Measurements from ENCODE around the gene NEU2. TPM values are rescaled to one million over a fixed set of nuclear protein-coding genes. Genes with fewer than 3 reads are reported as not detected.

The NEU2 gene
- total RNA-seq, 4 donors from 2014 or later = not detected

DNA sequence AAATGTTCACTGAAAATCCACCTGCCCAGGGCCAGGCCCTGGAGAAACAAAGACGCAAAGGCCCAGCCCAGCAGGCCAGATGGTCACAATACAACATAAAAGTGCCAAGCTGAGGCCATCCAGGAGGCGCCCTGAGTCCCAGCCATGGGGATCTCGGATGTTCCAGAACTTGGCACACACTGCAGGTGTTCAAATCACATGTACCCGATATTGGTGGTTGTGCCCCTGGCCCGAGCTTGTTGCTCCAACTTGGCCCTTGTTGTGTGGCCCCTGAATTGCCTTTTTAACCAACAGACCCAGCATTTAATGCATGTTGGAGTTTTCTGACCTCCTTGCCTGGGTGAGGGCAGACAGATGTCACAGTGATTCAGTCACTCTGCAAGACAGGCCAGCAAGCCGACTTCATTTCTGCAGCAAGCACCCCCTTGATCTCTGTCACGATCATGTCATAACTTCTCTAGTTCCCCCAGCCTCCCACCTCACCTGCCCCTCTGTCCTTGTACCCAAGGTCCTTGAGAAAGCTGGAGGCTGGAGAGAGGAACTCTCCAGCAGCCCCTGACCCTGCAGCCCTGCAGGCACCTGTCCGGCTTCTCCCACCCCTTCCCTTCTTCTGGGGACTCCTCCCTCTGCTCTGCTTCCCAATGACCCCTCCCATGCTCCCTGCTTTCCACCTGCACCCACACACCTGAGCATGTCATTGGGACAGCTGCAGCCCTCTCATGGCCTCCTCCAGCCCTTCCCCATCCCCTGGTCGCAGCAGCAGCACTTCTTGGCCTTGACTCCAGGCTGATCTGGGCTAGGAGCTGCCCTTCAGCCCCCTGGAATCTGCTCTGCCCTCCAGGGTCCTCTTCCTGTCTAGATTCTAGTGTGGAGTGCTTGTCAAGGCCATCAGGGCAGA lies 28.6 kb upstream of the NEU2 start:
- ATAC-seq (ENCODE audit: low FRiP score) = no peak
- no peak for DNase-seq (ENCODE audit: low spot score)
- TF ChIP-seq, protein P1, sequence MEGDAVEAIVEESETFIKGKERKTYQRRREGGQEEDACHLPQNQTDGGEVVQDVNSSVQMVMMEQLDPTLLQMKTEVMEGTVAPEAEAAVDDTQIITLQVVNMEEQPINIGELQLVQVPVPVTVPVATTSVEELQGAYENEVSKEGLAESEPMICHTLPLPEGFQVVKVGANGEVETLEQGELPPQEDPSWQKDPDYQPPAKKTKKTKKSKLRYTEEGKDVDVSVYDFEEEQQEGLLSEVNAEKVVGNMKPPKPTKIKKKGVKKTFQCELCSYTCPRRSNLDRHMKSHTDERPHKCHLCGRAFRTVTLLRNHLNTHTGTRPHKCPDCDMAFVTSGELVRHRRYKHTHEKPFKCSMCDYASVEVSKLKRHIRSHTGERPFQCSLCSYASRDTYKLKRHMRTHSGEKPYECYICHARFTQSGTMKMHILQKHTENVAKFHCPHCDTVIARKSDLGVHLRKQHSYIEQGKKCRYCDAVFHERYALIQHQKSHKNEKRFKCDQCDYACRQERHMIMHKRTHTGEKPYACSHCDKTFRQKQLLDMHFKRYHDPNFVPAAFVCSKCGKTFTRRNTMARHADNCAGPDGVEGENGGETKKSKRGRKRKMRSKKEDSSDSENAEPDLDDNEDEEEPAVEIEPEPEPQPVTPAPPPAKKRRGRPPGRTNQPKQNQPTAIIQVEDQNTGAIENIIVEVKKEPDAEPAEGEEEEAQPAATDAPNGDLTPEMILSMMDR (IDR thresholded peaks at IDR 0.05) = no peak

GRCh38 chr2:233005096-233005495 lies 27.4 kb upstream of the NEU2 start:
- DNase-seq (ENCODE audit: low spot score) (no peak), ATAC-seq (ENCODE audit: low FRiP score) (no peak)
- TF ChIP-seq, protein P1 (IDR thresholded peaks at IDR 0.05) = no peak

DNA sequence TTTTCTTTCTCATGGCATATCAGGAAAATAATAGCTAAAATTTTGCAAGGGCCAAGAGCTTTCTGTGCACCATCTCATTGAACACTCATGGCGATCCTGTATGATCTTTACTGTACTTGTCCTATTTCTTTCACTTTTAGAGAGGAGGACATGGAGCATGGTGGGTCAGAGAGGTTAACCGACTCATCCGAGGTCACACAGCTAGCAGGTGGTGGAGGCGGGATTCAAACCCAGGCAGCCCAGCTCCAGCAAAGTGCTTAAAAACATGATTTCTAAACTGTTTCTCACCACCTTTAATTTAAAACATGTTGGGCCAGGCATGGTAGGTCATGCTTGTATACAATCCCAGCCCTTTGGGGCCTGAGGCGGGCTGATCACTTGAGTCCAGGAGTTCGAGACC lies 25.8 kb upstream of the NEU2 start:
- ATAC-seq (ENCODE audit: low FRiP score) = no peak
- TF ChIP-seq, protein P1 (IDR thresholded peaks at IDR 0.05) = no peak
- DNase-seq (ENCODE audit: low spot score) = no peak

GRCh38 chr2:233007270-233007669 lies 25.2 kb upstream of the NEU2 start:
- no peak for DNase-seq (ENCODE audit: low spot score)

GRCh38 chr2:233007739-233008138 lies 24.7 kb upstream of the NEU2 start:
- no peak for ATAC-seq (ENCODE audit: low FRiP score)
- DNase-seq (ENCODE audit: low spot score) = no peak
- TF ChIP-seq, protein P1 (IDR thresholded peaks at IDR 0.05) = no peak

More at GRCh38 chr2:233007270-233007669, 25.2 kb upstream of the NEU2 start:
- ATAC-seq (ENCODE audit: low FRiP score) = no peak
- TF ChIP-seq, protein P1 (IDR thresholded peaks at IDR 0.05) = no peak

DNA sequence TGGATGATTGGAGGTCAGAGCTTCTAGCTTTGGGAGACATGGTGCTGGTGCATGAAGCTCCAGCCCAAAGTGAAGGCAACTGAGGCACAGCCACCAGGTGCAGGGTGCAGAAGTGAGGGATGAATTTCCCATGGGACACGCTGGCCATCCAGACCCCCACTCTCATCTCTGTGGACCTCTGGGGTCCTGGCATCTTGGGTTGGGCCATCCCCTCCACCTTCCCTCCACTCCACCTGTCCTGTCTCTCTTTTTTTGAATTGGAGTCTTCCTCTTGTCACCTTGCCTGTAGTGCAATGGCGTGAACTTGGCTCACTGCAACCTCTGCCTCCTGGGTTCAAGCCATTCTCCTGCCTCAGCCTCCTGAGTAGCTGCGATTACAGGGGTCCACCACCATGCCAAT lies 22.8 kb upstream of the NEU2 start:
- TF ChIP-seq, protein P1 (IDR thresholded peaks at IDR 0.05) = no peak
- DNase-seq (ENCODE audit: low spot score) (no peak), ATAC-seq (ENCODE audit: low FRiP score) (no peak)

Data from omental fat pad (tissue), 4 donors.